Hematopoietic multipotent progenitor cell (in vitro differentiated cells): ENCODE measurements around the gene ABCB9. TPM values are rescaled to one million over a fixed set of nuclear protein-coding genes. Genes with fewer than 3 reads are reported as not detected.

Source experiments
- DNase-seq, 3 donors: peaks; one replicate each; pipeline ENCODE4 v3.0.0-alpha.2; 2011 to 2015; ENCODE audit warnings: low read depth in 2 of 3, low spot score in 2 of 3
- total RNA-seq: library from RNA; depleted of rRNA; stranded (reverse); fragments of >200 nt; gene quantifications from one replicate; pipeline ENCODE4 v1.2.3, GENCODE V29; 2012

The ABCB9 gene
- total RNA-seq, 1 donor: 9.2 TPM

DNA sequence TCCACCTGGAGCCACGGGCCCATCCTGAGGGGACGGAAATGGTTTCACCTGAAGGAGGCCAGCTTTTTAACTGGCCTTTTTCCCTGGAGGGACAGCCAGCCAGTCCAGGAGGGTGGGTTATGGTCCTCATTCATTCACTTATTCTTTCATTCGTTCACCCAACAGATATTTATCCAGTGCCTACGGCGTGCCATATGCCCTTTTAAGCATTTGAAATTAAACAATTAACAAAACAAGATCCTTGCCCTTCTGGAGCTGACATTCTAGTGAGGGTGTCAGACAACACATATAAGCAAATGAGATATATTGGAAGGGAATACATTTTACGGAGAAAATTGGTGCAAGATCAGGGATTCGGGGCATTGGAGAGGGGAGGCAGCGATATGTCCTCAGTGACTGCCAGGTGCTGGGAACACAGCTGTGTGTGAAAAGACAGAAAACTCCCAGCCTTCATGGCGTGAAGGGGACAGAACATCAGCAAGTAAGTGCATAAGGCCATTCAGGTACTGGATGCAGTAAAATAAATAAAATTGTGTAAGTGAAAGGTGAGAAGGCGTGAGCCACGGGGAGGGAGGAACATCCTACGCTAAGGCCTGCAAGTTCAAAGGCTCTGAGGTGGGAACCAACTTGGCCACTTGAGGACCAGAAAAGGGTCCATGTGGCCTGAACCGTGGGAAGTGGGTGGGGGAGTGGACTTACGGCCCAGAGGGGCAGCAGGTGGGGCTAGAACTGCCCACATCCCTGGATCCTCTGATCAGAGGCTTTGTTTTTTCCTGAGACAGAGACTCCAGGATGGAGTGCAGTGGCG, 684 bp upstream of the ABCB9 start:
- no peak for DNase-seq

- DNase-seq: no peak
Measured at GRCh38 chr12:122965321-122965751, 927 bp downstream of the ABCB9 start.

- DNase-seq: no peak
Measured at GRCh38 chr12:122964439-122965257, 1.6 kb downstream of the ABCB9 start.

DNA sequence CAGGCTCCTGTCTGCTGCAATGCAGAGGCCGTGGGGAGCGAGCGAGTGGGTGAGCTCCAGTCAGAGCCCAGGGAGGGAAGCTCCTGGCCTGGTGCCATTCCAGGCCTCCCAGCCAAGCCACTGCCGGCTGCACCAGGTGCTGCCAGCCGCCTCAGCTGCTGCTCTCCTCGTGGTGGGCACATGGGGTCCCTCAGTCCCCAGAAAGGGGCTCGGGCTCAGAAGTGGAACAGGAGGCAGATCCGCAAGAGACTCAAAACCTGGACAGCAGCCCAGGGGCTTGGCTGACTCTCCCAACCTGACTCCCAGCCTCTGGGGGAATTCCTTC, 2.4 kb downstream of the ABCB9 start:
- DNase-seq: no peak

GRCh38 chr12:122961531-122962329, 4.5 kb downstream of the ABCB9 start:
- DNase-seq: no peak

GRCh38 chr12:122960193-122960569, 6.1 kb downstream of the ABCB9 start:
- no peak for DNase-seq

GRCh38 chr12:122959566-122960192, 6.6 kb downstream of the ABCB9 start:
- DNase-seq: no peak

- DNase-seq: no peak
Measured at GRCh38 chr12:122958198-122958888, 7.9 kb downstream of the ABCB9 start.

- no peak for DNase-seq
Measured at GRCh38 chr12:122956035-122956434, 10.2 kb downstream of the ABCB9 start.

DNA sequence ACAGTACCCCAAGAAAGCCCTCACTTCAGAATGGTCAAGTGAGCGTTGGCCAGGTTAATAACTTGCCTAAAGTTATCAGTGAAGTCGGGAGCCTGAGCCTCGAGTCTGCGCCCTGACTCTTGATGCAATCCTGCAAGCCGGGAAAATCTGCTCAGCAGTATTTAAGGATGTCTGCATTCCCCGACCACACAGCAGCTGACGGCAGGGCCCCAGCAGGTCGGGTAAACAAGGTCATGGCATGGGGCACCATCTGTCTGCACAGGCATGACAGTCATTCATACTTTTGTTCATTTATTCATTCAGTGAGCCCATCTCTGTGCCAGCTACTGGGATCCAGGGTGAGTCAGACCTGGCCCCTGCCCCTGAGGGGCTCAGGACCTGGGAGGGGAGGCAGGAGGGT, 11.1 kb downstream of the ABCB9 start:
- DNase-seq: no peak

GRCh38 chr12:122951979-122952892, 14.0 kb downstream of the ABCB9 start:
- peak; percentile 53 to 82 (median 71) for DNase-seq

GRCh38 chr12:122951406-122951805, 14.9 kb downstream of the ABCB9 start:
- DNase-seq: no peak

DNA sequence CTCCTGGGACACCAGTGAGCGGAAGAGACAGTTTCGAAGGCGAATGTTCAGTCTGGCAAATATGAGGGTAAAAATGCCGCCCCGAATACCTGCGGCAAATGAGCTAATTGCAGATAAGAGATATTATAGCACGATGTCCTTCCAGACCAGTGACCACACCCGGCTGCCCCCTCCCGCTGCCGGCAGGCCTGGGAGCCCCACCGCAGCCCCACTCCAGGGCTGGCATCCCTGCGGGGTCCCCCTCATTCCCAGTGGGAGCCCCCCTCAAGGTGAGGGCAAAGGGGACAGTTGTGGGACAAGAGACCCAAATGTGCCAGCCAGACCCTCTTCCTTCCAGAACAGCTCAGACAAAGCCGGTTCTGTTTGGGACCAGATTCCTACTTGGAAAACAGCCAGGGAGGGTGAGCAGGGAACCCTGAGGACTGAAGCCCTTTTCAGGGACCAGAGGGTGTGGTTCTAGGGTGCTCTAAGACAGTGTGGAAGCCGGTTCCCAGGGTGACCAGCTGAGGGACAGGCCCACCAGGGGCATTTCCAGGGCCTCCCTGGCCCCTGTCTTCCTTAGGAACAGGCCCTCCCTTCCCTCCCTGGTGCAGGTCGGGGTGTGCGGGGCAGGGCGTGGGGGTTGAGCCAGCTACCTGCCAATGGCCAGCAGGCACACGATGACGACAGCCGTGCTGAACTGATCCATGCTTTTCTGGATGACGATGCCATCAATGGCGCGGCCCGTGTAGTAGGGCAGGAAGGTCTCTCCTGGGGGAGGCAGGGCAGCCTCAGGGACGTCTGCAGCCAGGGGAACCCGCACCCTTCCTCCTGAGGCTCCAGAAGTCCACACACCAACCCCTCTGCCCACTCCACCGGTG, 16.2 kb downstream of the ABCB9 start:
- no peak for DNase-seq

- DNase-seq: no peak
Measured at GRCh38 chr12:122949405-122949804, 16.9 kb downstream of the ABCB9 start.

- DNase-seq: no peak
Measured at GRCh38 chr12:122948605-122949004, 17.7 kb downstream of the ABCB9 start.

- DNase-seq: peak in 2 of 3 donors; percentile 61 to 72
Measured at GRCh38 chr12:122947352-122947792, 18.9 kb downstream of the ABCB9 start.

DNA sequence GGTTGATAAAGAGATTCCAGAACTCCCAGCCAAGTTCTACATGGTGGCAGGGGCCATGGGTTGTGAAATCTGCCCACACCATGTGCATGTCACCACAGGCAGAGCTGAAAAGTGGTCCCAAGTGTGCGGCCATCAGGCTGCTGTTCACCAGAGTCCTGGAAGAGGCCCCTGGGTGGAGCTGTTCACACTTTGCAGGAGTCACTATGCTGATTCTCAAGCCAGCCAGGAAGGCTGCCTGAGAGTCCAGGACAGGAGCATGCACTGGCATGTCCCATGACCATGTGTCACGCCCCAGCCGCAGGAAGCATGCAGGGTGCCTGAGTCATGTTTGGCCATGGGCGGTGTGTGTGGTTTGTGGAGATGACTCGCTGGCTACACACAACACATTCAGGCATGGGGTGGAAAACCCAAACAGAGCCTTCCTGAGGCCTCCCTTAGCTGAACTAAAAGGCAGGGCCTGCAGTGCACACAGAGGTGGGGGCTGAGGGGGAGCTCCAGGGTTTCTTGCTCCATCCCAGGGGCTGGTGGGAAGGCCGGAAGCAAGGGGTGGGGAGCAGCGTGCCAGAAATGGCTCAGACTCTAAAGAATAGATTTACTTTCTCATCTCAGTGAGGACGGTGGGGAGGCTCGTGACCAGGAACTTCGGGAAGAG, 19.4 kb downstream of the ABCB9 start:
- peak in 2 of 3 donors; percentile 96 to 98 for DNase-seq
